Measurements from ENCODE around the gene CCSER1. TPM values are rescaled to one million over a fixed set of nuclear protein-coding genes. Genes with fewer than 3 reads are reported as not detected.

The CCSER1 gene
- total and polyA plus RNA-seq, 8 donors = 2.0 to 9.0 (median 4.2) TPM

- ATAC-seq = no peak
- no peaks in the 10 kb centered on the region for H3K27me3 ChIP-seq
- no peaks in the 10 kb centered on the region for H3K4me1 ChIP-seq
- H3K36me3 ChIP-seq = no peaks in the 10 kb centered on the region
- no peak for DNase-seq
- H3K4me3 ChIP-seq = no peak overlapping the region
- intact Hi-C loops (cut with DNase I) = no loop called here
- TF ChIP-seq CTCF (IDR thresholded peaks at IDR 0.05) = no peak
- no peak overlapping the region for H3K27ac ChIP-seq
- no peaks in the 10 kb centered on the region for H3K9me3 ChIP-seq
Measured at GRCh38 chr4:90246816-90247215, 119.6 kb downstream of the CCSER1 start.

GRCh38 chr4:90254357-90254756 is 127.2 kb downstream of the CCSER1 start:
- DNase-seq (no peak), ATAC-seq (no peak)
- no peak for TF ChIP-seq CTCF (IDR thresholded peaks at IDR 0.05)
- H3K27ac ChIP-seq = no peak overlapping the region
- intact Hi-C loops (cut with DNase I) = no loop called here
- no peaks in the 10 kb centered on the region for H3K4me1 ChIP-seq
- H3K36me3 ChIP-seq = no peaks in the 10 kb centered on the region
- no peaks in the 10 kb centered on the region for H3K27me3 ChIP-seq
- H3K9me3 ChIP-seq = no peaks in the 10 kb centered on the region
- no peak overlapping the region for H3K4me3 ChIP-seq

- intact Hi-C loops (cut with DNase I) = no loop called here
- TF ChIP-seq CTCF (IDR thresholded peaks at IDR 0.05) = no peak
Measured at GRCh38 chr4:90274175-90274574, 147.0 kb downstream of the CCSER1 start.

GRCh38 chr4:90280954-90281353 is 153.8 kb downstream of the CCSER1 start:
- TF ChIP-seq CTCF (IDR thresholded peaks at IDR 0.05) = no peak
- no peaks in the 10 kb centered on the region for H3K9me3 ChIP-seq
- no peak overlapping the region for H3K27ac ChIP-seq
- no peaks in the 10 kb centered on the region for H3K4me1 ChIP-seq
- no peak for ATAC-seq
- H3K36me3 ChIP-seq = no peaks in the 10 kb centered on the region
- intact Hi-C loops (cut with DNase I) = no loop called here
- no peak for DNase-seq
- H3K27me3 ChIP-seq = no peaks in the 10 kb centered on the region
- H3K4me3 ChIP-seq = no peak overlapping the region

More at GRCh38 chr4:90274175-90274574, 147.0 kb downstream of the CCSER1 start:
- H3K4me3 ChIP-seq = no peak overlapping the region
- H3K27ac ChIP-seq = no peak overlapping the region
- DNase-seq = no peak
- ATAC-seq = no peak
- peaks cover 0 to 4% of the 10 kb centered on the region in 2 donors for H3K9me3 ChIP-seq
- H3K36me3 ChIP-seq = no peaks in the 10 kb centered on the region
- H3K27me3 ChIP-seq = no peaks in the 10 kb centered on the region
- no peaks in the 10 kb centered on the region for H3K4me1 ChIP-seq

- no peak for ATAC-seq
- no peak for DNase-seq
- Histone ChIP-seq H3K27me3 (no peaks in the 10 kb centered on the region), H3K36me3 (no peaks in the 10 kb centered on the region), H3K27ac (no peak overlapping the region), H3K4me3 (no peak overlapping the region), H3K4me1 (no peaks in the 10 kb centered on the region), H3K9me3 (no peaks in the 10 kb centered on the region)
- no peak for TF ChIP-seq CTCF (IDR thresholded peaks at IDR 0.05)
- intact Hi-C loops (cut with DNase I) = no loop called here
Measured at GRCh38 chr4:90281541-90282355, 154.6 kb downstream of the CCSER1 start.
